GM12865 (cell line): ENCODE data around the gene CLTC.

Experiments
- DNase-seq: peaks from one replicate; pipeline ENCODE4 v3.0.0; 2010; ENCODE audit warnings: low read depth
- H3K4me3 ChIP-seq: 2 replicates; pipeline ENCODE4 v1.5.1; 2011; ENCODE audit warnings: mild to moderate bottlenecking, low read depth, low read length, control low read depth
- CTCF ChIP-seq: IDR thresholded peaks from 2 replicates; pipeline ENCODE4 v1.5.1; 2011; ENCODE audit warnings: low read length, control low read depth, low read depth, inconsistent platforms; ENCODE audit not compliant: insufficient read depth; ENCODE audit errors: missing control alignments

The CLTC gene

GRCh38 chr17:59714255-59714654, 94.6 kb downstream of the CLTC start:
- no peak overlapping the region for H3K4me3 ChIP-seq
- no peak for DNase-seq
- no peak for TF ChIP-seq CTCF

- no peak overlapping the region for H3K4me3 ChIP-seq
- TF ChIP-seq CTCF = no peak
- no peak for DNase-seq
Measured at GRCh38 chr17:59716427-59716826, 96.7 kb downstream of the CLTC start.

GRCh38 chr17:59719526-59719925, 99.8 kb downstream of the CLTC start:
- no peak overlapping the region for H3K4me3 ChIP-seq
- TF ChIP-seq CTCF = no peak
- no peak for DNase-seq

- no peak for DNase-seq
- no peak overlapping the region for H3K4me3 ChIP-seq
- no peak for TF ChIP-seq CTCF
Measured at GRCh38 chr17:59722623-59723022, 102.9 kb downstream of the CLTC start.

- TF ChIP-seq CTCF = no peak
- no peak for DNase-seq
- no peak overlapping the region for H3K4me3 ChIP-seq
Measured at GRCh38 chr17:59723041-59723440, 103.3 kb downstream of the CLTC start.

GRCh38 chr17:59723607-59724006, 103.9 kb downstream of the CLTC start:
- no peak for DNase-seq
- no peak overlapping the region for H3K4me3 ChIP-seq
- no peak for TF ChIP-seq CTCF

GRCh38 chr17:59725691-59726090, 106.0 kb downstream of the CLTC start:
- no peak overlapping the region for H3K4me3 ChIP-seq
- DNase-seq = no peak
- TF ChIP-seq CTCF = no peak
